HCT116 (cell line): ENCODE results near the gene LSAMP. TPM values are rescaled to one million over a fixed set of nuclear protein-coding genes. Genes with fewer than 3 reads are reported as not detected.

Experiments used
- ATAC-seq: fragments of 200-7000 bp; cut with Tn5 transposase; 2 replicates; pipeline ENCODE4 v1.9.1; 2020; ENCODE audit warnings: mild to moderate bottlenecking, moderate library complexity
- BruUV-seq: library from RNA; stranded (reverse); fragments of 400-500 nt; replicated peaks from 2 replicates; lab custom pipeline; 2021; lab: Mats Ljungman, UMichigan
- CTCF ChIA-PET: fragments of 300-600 bp; sonication (Branson Sonifier 250); formaldehyde crosslinking; loops from one replicate; lab custom pipeline; 2021; ENCODE audit warnings: antibody characterized with exemption; lab: Charles Lee
- POLR2A ChIA-PET: fragments of 300-600, 350-600 bp; sonication (Branson Sonifier 250); formaldehyde crosslinking; loops from one replicate; lab custom pipeline; 2021; ENCODE audit warnings: antibody characterized with exemption; lab: Charles Lee
- RAD21 ChIA-PET, 2 experiments: fragments of 300-600 bp; sonication (Branson Sonifier 250); formaldehyde crosslinking; loops; one replicate each; lab custom pipeline; 2023; ENCODE audit warnings: low total read pairs in 2 of 2; ENCODE audit not compliant: uncharacterized antibody in 2 of 2, unreplicated experiment in 2 of 2, low non-redundant PET in 1 of 2; lab: Charles Lee
- DNase-seq: peaks from one replicate; pipeline ENCODE4 v3.0.0-alpha.2; 2010; ENCODE audit warnings: low read depth, low spot score
- H2AFZ ChIP-seq: fragments of 200-600 bp; shearing (Covaris generic), sonication (generic); 2 replicates; pipeline ENCODE4 v1.6.1; 2017; ENCODE audit warnings: low read depth, mixed run types, mixed read lengths, antibody characterized with exemption, low read length; ENCODE audit not compliant: poor library complexity, severe bottlenecking
- H3K27ac ChIP-seq: 2 replicates; pipeline ENCODE4 v1.5.1; 2012; ENCODE audit warnings: low read depth, low read length
- H3K27me3 ChIP-seq: fragments of 200-600 bp; sonication (generic); 2 replicates; pipeline ENCODE4 v1.6.1; 2016; ENCODE audit warnings: mixed run types, low read length, mixed read lengths; ENCODE audit not compliant: insufficient read depth
- H3K36me3 ChIP-seq, 2 experiments: fragments of 200-500 bp in 1 of 2; fragments of 200-600 bp in 1 of 2; sonication (Bioruptor generic) in 1 of 2; sonication (generic) in 1 of 2; 2 replicates each; pipeline versions ENCODE4 v1.5.1 to v1.6.1; 2014 to 2016; ENCODE audit warnings: low read length in 2 of 2, inconsistent platforms in 1 of 2, mixed read lengths in 1 of 2, mixed run types in 1 of 2; ENCODE audit not compliant: insufficient read depth in 2 of 2, control insufficient read depth in 1 of 2
- H3K4me1 ChIP-seq, 2 experiments: fragments of 200-600 bp in 1 of 2; sonication (generic) in 1 of 2; 2 replicates each; pipeline versions ENCODE4 v1.5.1 to v1.6.1; 2012 to 2017; ENCODE audit warnings: low read length in 2 of 2, inconsistent platforms in 1 of 2, mild to moderate bottlenecking in 1 of 2, mixed read lengths in 1 of 2, mixed run types in 1 of 2, moderate library complexity in 1 of 2; ENCODE audit not compliant: insufficient read depth in 2 of 2, control insufficient read depth in 1 of 2
- H3K4me2 ChIP-seq: fragments of 200-600 bp; sonication (generic); 2 replicates; pipeline ENCODE4 v1.6.1; 2017; ENCODE audit warnings: mixed run types, low read length, mixed read lengths
- H3K4me3 ChIP-seq, 2 experiments: fragments of 200-600 bp in 1 of 2; sonication (generic) in 1 of 2; replicated peaks in 1 of 2; 2 replicates each; pipeline ENCODE4 v1.5.1; 2011 to 2016; ENCODE audit warnings: low read length in 2 of 2, control low read depth in 1 of 2, low read depth in 1 of 2, mild to moderate bottlenecking in 1 of 2, mixed read lengths in 1 of 2, mixed run types in 1 of 2
- H3K79me2 ChIP-seq: fragments of 200-600 bp; sonication (generic); 2 replicates; pipeline ENCODE4 v1.6.1; 2017; ENCODE audit warnings: mild to moderate bottlenecking, mixed run types, low read length, moderate library complexity, mixed read lengths; ENCODE audit not compliant: insufficient read depth
- H3K9ac ChIP-seq: fragments of 200-600 bp; sonication (generic); 2 replicates; pipeline ENCODE4 v1.6.1; 2016; ENCODE audit warnings: low read length, mixed read lengths
- H3K9me2 ChIP-seq: fragments of 200-600 bp; sonication (generic), shearing (Covaris generic); 2 replicates; pipeline ENCODE4 v1.6.1; 2017; ENCODE audit warnings: mixed run types, mild to moderate bottlenecking, moderate library complexity; ENCODE audit not compliant: insufficient read depth
- H3K9me3 ChIP-seq, 2 experiments: fragments of 200-500 bp in 1 of 2; fragments of 200-600 bp in 1 of 2; sonication (Bioruptor generic) in 1 of 2; sonication (generic) in 1 of 2; 2 replicates each; pipeline ENCODE4 v1.6.1; 2014 to 2017; ENCODE audit warnings: low read length in 2 of 2, mixed read lengths in 2 of 2, inconsistent platforms in 1 of 2, low read depth in 1 of 2, mild to moderate bottlenecking in 1 of 2, mixed run types in 1 of 2, moderate library complexity in 1 of 2; ENCODE audit not compliant: control insufficient read depth in 1 of 2, insufficient read depth in 1 of 2
- H4K20me1 ChIP-seq: fragments of 200-600 bp; sonication (generic), shearing (Covaris generic); 2 replicates; pipeline ENCODE4 v1.6.1; 2017; ENCODE audit warnings: mixed run types, mild to moderate bottlenecking, moderate library complexity; ENCODE audit not compliant: insufficient read depth
- ATF3 ChIP-seq: IDR thresholded peaks from 2 replicates; pipeline ENCODE4 v1.6.1; 2012
- CBX3 ChIP-seq: IDR thresholded peaks from 2 replicates; pipeline ENCODE4 v1.6.1; 2012; ENCODE audit warnings: low read depth
- CEBPB ChIP-seq: IDR thresholded peaks from 2 replicates; pipeline ENCODE4 v1.6.1; 2012; ENCODE audit warnings: low read depth
- CTCF ChIP-seq, 3 experiments: fragments of 200-600 bp in 1 of 3; sonication (generic) in 1 of 3; IDR thresholded peaks in 2 of 3; conservative IDR thresholded peaks in 1 of 3; 2 replicates each; pipeline ENCODE4 v1.5.1; 2012 to 2017; ENCODE audit warnings: low read depth in 2 of 3, low read length in 2 of 3, antibody characterized with exemption in 1 of 3, borderline replicate concordance in 1 of 3, control low read depth in 1 of 3, mild to moderate bottlenecking in 1 of 3, mixed read lengths in 1 of 3, mixed run types in 1 of 3, moderate library complexity in 1 of 3; ENCODE audit not compliant: insufficient read depth in 1 of 3
- EGR1 ChIP-seq: IDR thresholded peaks from 2 replicates; pipeline ENCODE4 v1.6.1; 2012; ENCODE audit warnings: low read depth
- ELF1 ChIP-seq: IDR thresholded peaks from 2 replicates; pipeline ENCODE4 v1.6.1; 2012; ENCODE audit warnings: low read depth, borderline replicate concordance
- EZH2 ChIP-seq: fragments of 200-600 bp; sonication (generic); IDR thresholded peaks from 2 replicates; pipeline ENCODE4 v1.6.1; 2017; ENCODE audit warnings: antibody characterized with exemption, mixed run types
- EZH2phosphoT487 ChIP-seq: fragments of 200-600 bp; IDR thresholded peaks from 2 replicates; pipeline ENCODE4 v1.6.1; 2018; ENCODE audit warnings: antibody characterized with exemption, borderline replicate concordance
- POLR2A ChIP-seq: IDR thresholded peaks from 2 replicates; pipeline ENCODE4 v1.7.0; 2011; ENCODE audit warnings: borderline replicate concordance; ENCODE audit not compliant: insufficient read depth, insufficient read length; ENCODE audit errors: extremely low read depth
- POLR2AphosphoS5 ChIP-seq: IDR thresholded peaks from 2 replicates; pipeline ENCODE4 v1.6.1; 2011; ENCODE audit warnings: mild to moderate bottlenecking, low read depth, low read length, moderate library complexity
- RAD21 ChIP-seq: IDR thresholded peaks from 2 replicates; pipeline ENCODE4 v1.6.1; 2012; ENCODE audit warnings: low read depth, mild to moderate bottlenecking
- REST ChIP-seq: IDR thresholded peaks from 2 replicates; pipeline ENCODE4 v1.6.1; 2012; ENCODE audit warnings: low read depth
- SRF ChIP-seq: IDR thresholded peaks from 2 replicates; pipeline ENCODE4 v1.6.1; 2012; ENCODE audit warnings: low read depth
- TCF7L2 ChIP-seq: IDR thresholded peaks from 2 replicates; pipeline ENCODE4 v1.7.0; 2011; ENCODE audit warnings: borderline replicate concordance, inconsistent platforms; ENCODE audit not compliant: insufficient read depth, insufficient read length; ENCODE audit errors: extremely low read depth
- YY1 ChIP-seq: IDR thresholded peaks from 2 replicates; pipeline ENCODE4 v1.6.1; 2011; ENCODE audit warnings: low read length, low read depth, moderate library complexity, mild to moderate bottlenecking; ENCODE audit not compliant: insufficient replicate concordance; ENCODE audit errors: extremely low read depth
- ZBTB33 ChIP-seq: IDR thresholded peaks from 2 replicates; pipeline ENCODE4 v1.6.1; 2011; ENCODE audit warnings: mild to moderate bottlenecking, low read length, moderate library complexity; ENCODE audit not compliant: insufficient replicate concordance; ENCODE audit errors: extremely low read depth
- ZFX ChIP-seq: fragments of 450-650 bp; IDR thresholded peaks from 2 replicates; pipeline ENCODE4 v1.6.1; 2017
- ZNF274 ChIP-seq: fragments of 200-500 bp; sonication (Bioruptor generic); IDR thresholded peaks from 2 replicates; pipeline ENCODE4 v1.6.1; 2014; ENCODE audit warnings: mild to moderate bottlenecking, low read depth, low read length, inconsistent platforms
- intact Hi-C: fragments of 100-400 bp; cut with micrococcal nuclease; formaldehyde crosslinking; loops from 2 replicates; pipeline ENCODE4 v1.10.0; 2022
- total RNA-seq: library from RNA; stranded (reverse); gene quantifications from one replicate; pipeline ENCODE4 v1.2.1, GENCODE V29; 2021; ENCODE audit not compliant: unreplicated experiment

LSAMP gene
- total RNA-seq, 1 experiment from 2014 or later = 0.25 TPM

GRCh38 chr3:115862849-115863248, 582.4 kb downstream of the LSAMP start (continued):
- TF ChIP-seq CTCF (IDR thresholded peaks at IDR 0.05 in 2 of 3, conservative IDR thresholded peaks at IDR 0.05 in 1 of 3; ENCODE audit: borderline replicate concordance in 1 of 3, insufficient read depth in 1 of 3, low read depth in 2 of 3, low read length in 2 of 3) (no peak), CEBPB (no peak), EGR1 (no peak), CBX3 (no peak), POLR2AphosphoS5 (no peak), RAD21 (no peak), SRF (no peak)

- BruUV-seq = no TSS peak
- Histone ChIP-seq H3K4me1 (no peaks in the 10 kb centered on the region), H3K9ac (no peak overlapping the region), H4K20me1 (no peaks in the 10 kb centered on the region), H3K9me3 (no peaks in the 10 kb centered on the region), H3K79me2 (no peaks in the 10 kb centered on the region), H3K27ac (no peak overlapping the region), H2AFZ (no peak overlapping the region), H3K9me2 (no peaks in the 10 kb centered on the region), H3K27me3 (peaks cover 74% of the 10 kb centered on the region), H3K4me2 (no peak overlapping the region), H3K36me3 (no peaks in the 10 kb centered on the region), H3K4me3 (no peak overlapping the region)
- ATAC-seq = no peak
- no peak for DNase-seq
- no peak for TF ChIP-seq YY1
- no peak for TF ChIP-seq POLR2A
- no peak for TF ChIP-seq ZFX
- TF ChIP-seq ZNF274 = no peak
- TF ChIP-seq CBX3 = no peak
- TF ChIP-seq ZBTB33 = no peak
- no peak for TF ChIP-seq EZH2
- TF ChIP-seq EZH2phosphoT487 = no peak
- no peak for TF ChIP-seq POLR2AphosphoS5
- TF ChIP-seq EGR1 = no peak
- no peak for TF ChIP-seq ELF1
- TF ChIP-seq ATF3 = no peak
- no peak for TF ChIP-seq REST
- TF ChIP-seq TCF7L2 = no peak
- no peak for TF ChIP-seq RAD21
- no peak for TF ChIP-seq CEBPB
- intact Hi-C loops = no loop called here
- ChIA-PET RAD21 (no interaction called here), CTCF (no interaction called here), POLR2A (no interaction called here)
Observed at GRCh38 chr3:115862099-115862498, 583.2 kb downstream of the LSAMP start.
